Activated T-cell treated with anti-CD3 and anti-CD28 coated beads, Interleukin-2, amount 50 U/mL, for 4 hours (primary cell): Measurements from ENCODE around the gene PTPRT. TPM values are rescaled to one million over a fixed set of nuclear protein-coding genes. Genes with fewer than 3 reads are reported as not detected.

Source experiments
- ATAC-seq, 2 donors: fragments of 200-7000 bp; cut with Tn5 transposase; one replicate each; pipeline ENCODE4 v1.10.0; 2021
- DNase-seq: peaks from one replicate; pipeline ENCODE4 v3.0.0-alpha.2; 2020
- H3K27me3 Mint-ChIP-seq: one replicate; pipeline ENCODE4 v1.8.0; 2021; ENCODE audit warnings: low read depth, mixed read lengths
- H3K36me3 Mint-ChIP-seq: one replicate; pipeline ENCODE4 v1.8.0; 2022; ENCODE audit warnings: mixed read lengths; ENCODE audit not compliant: insufficient read depth
- H3K4me1 Mint-ChIP-seq: one replicate; pipeline ENCODE4 v1.8.0; 2021; ENCODE audit warnings: low read depth, mixed read lengths
- H3K4me3 Mint-ChIP-seq: one replicate; pipeline ENCODE4 v1.8.0; 2021; ENCODE audit warnings: mild to moderate bottlenecking, moderate library complexity, mixed read lengths
- H3K9me3 Mint-ChIP-seq: one replicate; pipeline ENCODE4 v1.8.0; 2021; ENCODE audit warnings: mixed read lengths
- total RNA-seq, 3 donors: library from RNA; stranded (reverse); gene quantifications; one replicate each; pipeline ENCODE4 v1.2.1, GENCODE V29; 2021

Gene PTPRT
- total RNA-seq, 3 donors from 2014 or later: not detected

DNA sequence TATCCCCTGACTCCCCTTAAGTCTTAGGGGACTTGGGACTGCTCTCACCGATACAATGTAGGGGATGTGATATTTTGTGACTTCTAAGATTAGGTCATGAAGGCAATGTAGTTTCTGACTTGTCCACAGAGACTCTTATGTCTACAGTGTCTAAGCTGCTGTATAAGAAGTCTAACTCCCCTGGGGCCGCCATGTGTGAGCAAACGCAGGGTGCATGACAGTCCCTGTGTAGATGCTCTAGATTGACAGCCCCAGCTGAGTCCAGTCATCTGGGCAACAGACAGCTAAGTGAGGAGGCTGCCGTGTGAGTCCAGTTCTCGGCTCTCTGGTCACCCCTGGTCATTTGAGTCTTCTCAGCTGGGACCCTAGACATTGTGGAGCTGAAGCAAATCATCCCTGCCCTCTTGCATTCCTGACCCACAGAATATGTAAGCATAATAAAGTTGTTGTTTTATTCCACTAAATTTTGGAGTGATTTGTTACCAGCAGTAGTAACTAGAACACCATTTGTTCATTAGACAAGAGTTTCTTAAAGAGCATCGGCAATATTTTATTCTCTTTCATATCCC lies 828.2 kb downstream of the PTPRT start:
- H3K9me3 Mint-ChIP-seq: no peaks in the 10 kb centered on the region
- ATAC-seq (no peak), DNase-seq (no peak)
- H3K4me1 Mint-ChIP-seq: no peaks in the 10 kb centered on the region
- H3K4me3 Mint-ChIP-seq: no peak overlapping the region
- no peaks in the 10 kb centered on the region for H3K36me3 Mint-ChIP-seq
- no peaks in the 10 kb centered on the region for H3K27me3 Mint-ChIP-seq

GRCh38 chr20:42360621-42361020 lies 829.1 kb downstream of the PTPRT start:
- no peak overlapping the region for H3K4me3 Mint-ChIP-seq
- no peaks in the 10 kb centered on the region for H3K9me3 Mint-ChIP-seq
- no peaks in the 10 kb centered on the region for H3K27me3 Mint-ChIP-seq
- no peaks in the 10 kb centered on the region for H3K4me1 Mint-ChIP-seq
- ATAC-seq (no peak), DNase-seq (no peak)
- no peaks in the 10 kb centered on the region for H3K36me3 Mint-ChIP-seq

GRCh38 chr20:42359617-42360016 lies 830.1 kb downstream of the PTPRT start:
- Mint-ChIP-seq H3K9me3 (no peaks in the 10 kb centered on the region), H3K4me1 (no peaks in the 10 kb centered on the region), H3K4me3 (no peak overlapping the region), H3K36me3 (no peaks in the 10 kb centered on the region), H3K27me3 (no peaks in the 10 kb centered on the region)
- DNase-seq (no peak), ATAC-seq (no peak)

DNA sequence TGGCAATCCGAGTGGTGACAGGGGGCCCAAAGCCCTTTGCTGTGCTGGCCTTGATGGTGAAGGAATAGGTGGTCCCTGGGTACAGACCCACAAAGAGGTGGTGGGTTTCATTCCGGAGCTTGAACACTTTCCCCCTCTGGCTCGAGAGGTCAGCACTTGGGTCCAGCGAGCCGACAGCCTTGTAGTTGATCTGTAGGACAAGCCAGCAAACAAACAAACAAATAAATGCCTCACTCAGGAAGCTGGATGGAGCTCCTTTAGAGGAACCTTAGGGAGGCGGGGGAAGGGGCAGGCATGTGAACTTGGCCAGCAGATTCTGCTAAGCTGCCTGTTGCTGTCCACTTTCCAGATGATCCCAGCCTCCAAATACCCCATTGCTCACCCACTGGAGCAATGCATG lies 837.6 kb downstream of the PTPRT start:
- H3K4me1 Mint-ChIP-seq: no peaks in the 10 kb centered on the region
- ATAC-seq (no peak), DNase-seq (no peak)
- H3K36me3 Mint-ChIP-seq: no peaks in the 10 kb centered on the region
- H3K9me3 Mint-ChIP-seq: no peaks in the 10 kb centered on the region
- no peaks in the 10 kb centered on the region for H3K27me3 Mint-ChIP-seq
- H3K4me3 Mint-ChIP-seq: no peak overlapping the region

DNA sequence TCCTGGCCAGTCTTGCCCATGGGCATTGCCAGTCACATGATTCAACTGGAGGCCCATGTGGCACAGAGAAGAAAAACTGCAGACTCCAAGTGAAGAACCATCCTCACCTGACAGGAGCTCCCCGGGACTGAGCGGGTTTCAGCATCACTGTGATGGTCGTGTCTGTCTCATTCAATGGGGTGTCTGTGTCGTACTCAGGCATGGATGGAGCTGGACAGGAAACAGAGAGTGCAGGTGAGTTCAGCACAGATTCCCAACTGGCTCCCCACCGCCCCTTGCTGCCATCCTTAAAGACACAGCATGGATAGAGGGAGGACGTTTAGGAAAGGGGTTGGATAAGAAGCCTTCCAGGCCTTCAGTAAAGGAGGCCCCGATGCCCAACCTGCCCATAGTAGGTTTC lies 839.2 kb downstream of the PTPRT start:
- DNase-seq: no peak
- Mint-ChIP-seq H3K4me1 (no peaks in the 10 kb centered on the region), H3K27me3 (no peaks in the 10 kb centered on the region), H3K4me3 (no peak overlapping the region), H3K9me3 (no peaks in the 10 kb centered on the region), H3K36me3 (no peaks in the 10 kb centered on the region)
- no peak for ATAC-seq

DNA sequence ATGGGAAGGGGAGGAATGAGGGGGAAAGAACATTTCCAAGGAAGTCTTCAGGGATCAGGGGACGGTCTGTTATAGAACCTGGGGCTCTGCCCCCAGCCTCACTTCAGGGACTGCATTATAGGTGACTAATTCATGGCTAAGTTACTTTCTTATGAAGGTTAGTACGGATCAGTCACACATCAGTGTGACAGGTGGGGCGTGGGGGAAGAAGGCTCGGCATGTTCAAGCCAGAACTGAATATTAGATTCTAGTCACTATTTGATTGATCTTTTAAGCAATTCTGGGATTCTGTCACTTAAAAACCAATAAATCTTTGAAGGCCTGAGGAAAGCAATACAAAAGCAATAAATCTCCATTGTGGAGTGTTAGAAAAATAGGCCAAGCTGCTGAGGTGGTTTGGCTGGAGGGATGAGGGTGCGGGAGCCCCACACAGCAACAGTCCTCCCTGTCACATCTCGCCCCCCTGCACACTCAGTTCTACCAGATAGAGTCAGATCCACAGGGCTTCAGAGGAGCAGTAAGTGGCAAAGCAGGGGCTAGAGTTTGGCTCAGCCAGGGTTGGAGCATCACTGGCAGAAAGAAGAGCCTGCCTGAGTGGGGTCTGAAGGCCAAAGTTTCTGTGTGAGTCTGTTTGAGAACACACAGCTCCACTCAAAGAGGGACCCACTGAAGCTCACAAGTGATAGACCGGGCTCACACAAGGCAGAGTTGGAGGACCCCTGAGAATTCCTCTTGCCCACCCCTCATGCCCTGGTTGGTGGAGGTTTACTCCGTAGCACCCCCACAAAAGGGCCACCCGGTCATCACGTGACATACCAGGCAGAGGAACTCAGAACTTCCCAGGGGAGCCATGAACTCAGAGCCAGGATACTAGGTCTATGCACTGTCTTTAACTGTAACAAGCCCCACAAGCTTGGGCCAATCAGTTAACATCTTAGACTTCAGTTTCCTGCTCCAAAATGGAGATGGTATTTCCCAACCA lies 843.2 kb downstream of the PTPRT start:
- H3K36me3 Mint-ChIP-seq: no peaks in the 10 kb centered on the region
- H3K27me3 Mint-ChIP-seq: no peaks in the 10 kb centered on the region
- no peaks in the 10 kb centered on the region for H3K4me1 Mint-ChIP-seq
- no peaks in the 10 kb centered on the region for H3K9me3 Mint-ChIP-seq
- no peak overlapping the region for H3K4me3 Mint-ChIP-seq
- DNase-seq (no peak), ATAC-seq (no peak)

DNA sequence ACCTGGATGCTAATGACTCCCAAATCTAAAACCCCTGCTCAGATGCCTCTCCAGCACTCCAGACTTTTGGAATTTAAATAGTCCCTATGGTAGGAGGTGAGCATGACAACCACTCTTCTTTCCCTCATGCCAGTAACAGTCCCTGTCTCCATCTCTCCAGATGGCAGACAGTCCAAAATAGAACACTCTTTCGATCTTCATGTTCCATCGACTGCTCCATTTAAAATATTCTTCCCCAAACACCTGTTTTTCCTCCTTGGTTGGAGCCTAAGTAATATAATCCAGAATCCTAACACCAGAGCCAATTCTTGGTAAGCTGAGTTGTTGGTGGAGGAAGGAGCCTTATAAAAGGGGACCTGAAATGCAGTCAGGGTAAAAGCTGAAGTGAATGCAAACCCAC lies 848.1 kb downstream of the PTPRT start:
- DNase-seq (no peak), ATAC-seq (no peak)
- Mint-ChIP-seq H3K36me3 (no peaks in the 10 kb centered on the region), H3K4me3 (no peak overlapping the region), H3K27me3 (no peaks in the 10 kb centered on the region), H3K9me3 (no peaks in the 10 kb centered on the region), H3K4me1 (no peaks in the 10 kb centered on the region)

DNA sequence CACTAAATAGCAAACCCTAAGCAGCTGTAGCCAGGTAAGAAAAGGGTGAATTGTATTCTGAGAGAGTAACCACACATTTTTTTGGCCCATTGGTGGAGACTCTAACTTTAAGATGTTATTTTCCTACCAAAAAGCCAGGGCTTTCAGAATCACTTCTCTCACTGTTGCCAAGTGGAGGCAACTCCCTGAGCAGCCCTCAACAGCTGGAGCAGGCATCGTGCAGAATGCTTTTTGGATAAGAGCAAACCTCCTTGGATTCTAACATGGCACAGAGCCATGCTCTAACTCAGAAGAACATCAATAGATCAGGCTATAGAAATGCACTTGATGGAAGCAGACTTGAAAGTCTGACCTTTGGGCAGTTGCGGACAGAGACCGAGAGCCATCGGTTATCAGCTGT lies 849.3 kb downstream of the PTPRT start:
- ATAC-seq: no peak
- no peaks in the 10 kb centered on the region for H3K4me1 Mint-ChIP-seq

GRCh38 chr20:42338294-42339201 lies 851.2 kb downstream of the PTPRT start:
- Mint-ChIP-seq H3K4me1 (no peaks in the 10 kb centered on the region), H3K27me3 (no peaks in the 10 kb centered on the region), H3K4me3 (no peak overlapping the region), H3K36me3 (no peaks in the 10 kb centered on the region), H3K9me3 (peaks cover 10% of the 10 kb centered on the region)
- ATAC-seq: no peak
- DNase-seq: no peak

More for the DNA sequence above, 849.3 kb downstream of the PTPRT start:
- Mint-ChIP-seq H3K27me3 (no peaks in the 10 kb centered on the region), H3K36me3 (no peaks in the 10 kb centered on the region), H3K9me3 (peaks cover 4% of the 10 kb centered on the region), H3K4me3 (no peak overlapping the region)
- no peak for DNase-seq

- H3K4me3 Mint-ChIP-seq: no peak overlapping the region
- ATAC-seq (no peak), DNase-seq (no peak)
- H3K36me3 Mint-ChIP-seq: no peaks in the 10 kb centered on the region
- H3K9me3 Mint-ChIP-seq: peaks cover 10% of the 10 kb centered on the region
- no peaks in the 10 kb centered on the region for H3K27me3 Mint-ChIP-seq
- no peaks in the 10 kb centered on the region for H3K4me1 Mint-ChIP-seq
These were observed 853.1 kb downstream of the PTPRT start for GRCh38 chr20:42336576-42336975.

DNA sequence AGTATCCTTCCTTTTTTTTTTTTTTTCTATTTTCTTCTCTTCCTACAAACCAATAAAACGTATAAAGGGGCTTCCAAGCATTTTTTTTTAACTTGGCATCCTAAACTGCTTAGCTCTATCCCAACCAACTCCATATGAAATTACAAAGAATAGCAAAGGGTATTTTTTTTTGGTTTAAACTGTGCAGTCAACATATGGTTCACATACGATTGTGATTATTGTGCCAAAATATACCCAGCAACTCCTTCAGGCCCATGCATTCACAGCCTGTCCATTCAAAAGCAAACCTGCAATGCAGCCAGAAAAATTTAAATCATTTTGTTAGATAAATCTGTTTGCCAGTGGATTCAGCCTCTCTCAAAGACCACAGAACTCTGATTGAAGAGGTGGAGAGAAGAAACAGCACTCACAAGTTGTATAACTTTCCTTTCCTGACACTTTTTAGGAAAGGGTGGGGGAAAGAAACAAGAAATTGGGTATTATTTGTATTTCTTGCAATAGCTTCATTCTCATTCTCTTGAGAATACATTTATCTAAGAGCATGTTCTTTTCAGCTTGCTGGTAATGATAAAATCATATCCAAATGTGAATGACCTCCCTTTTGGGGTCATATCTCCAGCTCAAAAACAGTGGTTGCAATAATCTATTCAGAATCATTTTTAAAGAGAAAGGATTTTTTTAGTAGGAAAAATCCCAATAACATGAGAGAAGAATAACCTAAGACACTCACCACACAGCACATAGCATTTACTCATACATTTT lies 870.3 kb downstream of the PTPRT start:
- Mint-ChIP-seq H3K36me3 (no peaks in the 10 kb centered on the region), H3K27me3 (no peaks in the 10 kb centered on the region), H3K9me3 (no peaks in the 10 kb centered on the region), H3K4me3 (no peak overlapping the region), H3K4me1 (no peaks in the 10 kb centered on the region)
- DNase-seq: no peak
- ATAC-seq: no peak

DNA sequence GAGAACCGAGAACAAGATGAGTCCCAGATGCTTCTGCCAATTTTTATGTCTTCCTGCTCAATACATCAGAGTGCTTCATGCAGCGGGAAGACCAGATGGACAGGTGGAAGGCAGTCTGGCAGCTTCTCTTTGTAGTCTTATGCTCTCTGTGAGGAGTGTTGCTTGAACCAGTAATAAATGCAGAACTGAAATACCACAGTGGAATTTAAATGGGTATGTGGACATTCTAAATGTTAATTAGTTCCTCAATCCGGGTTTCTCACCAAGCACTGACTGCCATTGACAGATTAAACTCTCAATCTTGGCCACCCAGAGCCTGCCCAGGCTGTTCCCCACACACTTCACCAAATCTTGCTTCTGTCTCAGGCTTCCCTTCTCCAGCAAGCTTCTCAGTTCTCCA lies 876.0 kb downstream of the PTPRT start:
- H3K36me3 Mint-ChIP-seq: no peaks in the 10 kb centered on the region
- H3K4me3 Mint-ChIP-seq: no peak overlapping the region
- no peaks in the 10 kb centered on the region for H3K27me3 Mint-ChIP-seq
- ATAC-seq (no peak), DNase-seq (no peak)
- H3K4me1 Mint-ChIP-seq: no peaks in the 10 kb centered on the region
- peaks cover 4% of the 10 kb centered on the region for H3K9me3 Mint-ChIP-seq

- H3K36me3 Mint-ChIP-seq: no peaks in the 10 kb centered on the region
These were observed 880.7 kb downstream of the PTPRT start for GRCh38 chr20:42309050-42309449.

GRCh38 chr20:42308171-42308570 lies 881.5 kb downstream of the PTPRT start:
- ATAC-seq (no peak), DNase-seq (no peak)
- Mint-ChIP-seq H3K4me3 (no peak overlapping the region), H3K4me1 (no peaks in the 10 kb centered on the region), H3K27me3 (no peaks in the 10 kb centered on the region), H3K36me3 (no peaks in the 10 kb centered on the region), H3K9me3 (peaks cover 4% of the 10 kb centered on the region)

More at GRCh38 chr20:42309050-42309449, 880.7 kb downstream of the PTPRT start:
- Mint-ChIP-seq H3K4me3 (no peak overlapping the region), H3K4me1 (no peaks in the 10 kb centered on the region), H3K27me3 (no peaks in the 10 kb centered on the region), H3K9me3 (peaks cover 4% of the 10 kb centered on the region)
- ATAC-seq: no peak
- no peak for DNase-seq
